ENCODE results near the gene SSTR5. TPM values are rescaled to one million over a fixed set of nuclear protein-coding genes. Genes with fewer than 3 reads are reported as not detected.

SSTR5 gene
- total RNA-seq, 1 donor from 2014 or later, result not detected

GRCh38 chr16:1053700-1054368 is 18.7 kb upstream of the SSTR5 start:
- no peak overlapping the region for H3K4me3 ChIP-seq
- no peak for DNase-seq (ENCODE audit: low spot score in 2 of 2)
- intact Hi-C loops (cut with DNase I), result loop anchor here (2.0 to 10.0 kb wide), 4 partner anchors 141 to 343 kb away; partner anchors contain the start of genes CHTF18 and RPUSD1
- peaks cover 0 to 8% of the 10 kb centered on the region in 2 donors for H3K4me1 ChIP-seq
- no peaks in the 10 kb centered on the region for H3K36me3 ChIP-seq
- TF ChIP-seq CTCF (IDR thresholded peaks at IDR 0.05), result no peak
- no peaks in the 10 kb centered on the region for H3K9me3 ChIP-seq
- no peak overlapping the region for H3K27ac ChIP-seq
- H3K27me3 ChIP-seq, result no peaks in the 10 kb centered on the region

- Histone ChIP-seq H3K36me3 (no peaks in the 10 kb centered on the region), H3K9me3 (no peaks in the 10 kb centered on the region), H3K4me3 (no peak overlapping the region), H3K27ac (no peak overlapping the region), H3K27me3 (no peaks in the 10 kb centered on the region), H3K4me1 (peaks cover 0 to 8% of the 10 kb centered on the region in 2 donors)
- DNase-seq (ENCODE audit: low spot score in 2 of 2), result no peak
- peak; percentile 71 to 90 (median 85) for TF ChIP-seq CTCF (IDR thresholded peaks at IDR 0.05)
- intact Hi-C loops (cut with DNase I), result loop anchor here (2.0 to 10.0 kb wide), 4 partner anchors 140 to 344 kb away; partner anchors contain the start of genes CHTF18 and RPUSD1
These were observed 17.6 kb upstream of the SSTR5 start for GRCh38 chr16:1054660-1055556.

GRCh38 chr16:1055557-1055924 is 17.0 kb upstream of the SSTR5 start:
- peaks cover 0 to 8% of the 10 kb centered on the region in 2 donors for H3K4me1 ChIP-seq
- no peak for TF ChIP-seq CTCF (IDR thresholded peaks at IDR 0.05)
- no peak overlapping the region for H3K27ac ChIP-seq
- no peak for DNase-seq (ENCODE audit: low spot score in 2 of 2)
- no peaks in the 10 kb centered on the region for H3K9me3 ChIP-seq
- H3K27me3 ChIP-seq, result no peaks in the 10 kb centered on the region
- H3K4me3 ChIP-seq, result no peak overlapping the region
- H3K36me3 ChIP-seq, result no peaks in the 10 kb centered on the region
- intact Hi-C loops (cut with DNase I), result loop anchor here (2.0 to 10.0 kb wide), 3 partner anchors 139 to 345 kb away; partner anchors contain the start of genes CHTF18 and RPUSD1

- TF ChIP-seq CTCF (IDR thresholded peaks at IDR 0.05), result no peak
- Histone ChIP-seq H3K9me3 (no peaks in the 10 kb centered on the region), H3K4me1 (peaks cover 0 to 8% of the 10 kb centered on the region in 2 donors), H3K4me3 (no peak overlapping the region), H3K27me3 (no peaks in the 10 kb centered on the region), H3K36me3 (no peaks in the 10 kb centered on the region), H3K27ac (no peak overlapping the region)
- DNase-seq (ENCODE audit: low spot score in 2 of 2), result no peak
- intact Hi-C loops (cut with DNase I), result loop anchor here (10.0 kb wide), 1 partner anchor 271 kb away; the partner anchor contains the start of genes CHTF18 and RPUSD1
These were observed 16.4 kb upstream of the SSTR5 start for GRCh38 chr16:1056196-1056595.

GRCh38 chr16:1057252-1057932 is 15.2 kb upstream of the SSTR5 start:
- Histone ChIP-seq H3K4me3 (no peak overlapping the region), H3K4me1 (peaks cover 0 to 8% of the 10 kb centered on the region in 2 donors), H3K36me3 (no peaks in the 10 kb centered on the region), H3K27me3 (no peaks in the 10 kb centered on the region), H3K9me3 (no peaks in the 10 kb centered on the region), H3K27ac (no peak overlapping the region)
- no peak for DNase-seq (ENCODE audit: low spot score in 2 of 2)
- intact Hi-C loops (cut with DNase I), result loop anchor here (1.0 to 10.0 kb wide), 2 partner anchors 46 to 273 kb away; partner anchors contain the start of genes CHTF18 and RPUSD1
- TF ChIP-seq CTCF (IDR thresholded peaks at IDR 0.05), result peak; percentile 87 to 98 (median 90)
